HG02885 (cell line): ENCODE data around the gene CCDC192.

ENCODE experiments used
- ATAC-seq: cut with Tn5 transposase; IDR thresholded peaks from one replicate; pipeline ENCODE4 v1.9.1; 2021; ENCODE audit warnings: mild to moderate bottlenecking; ENCODE audit not compliant: unreplicated experiment, poor library complexity

CCDC192 gene

DNA sequence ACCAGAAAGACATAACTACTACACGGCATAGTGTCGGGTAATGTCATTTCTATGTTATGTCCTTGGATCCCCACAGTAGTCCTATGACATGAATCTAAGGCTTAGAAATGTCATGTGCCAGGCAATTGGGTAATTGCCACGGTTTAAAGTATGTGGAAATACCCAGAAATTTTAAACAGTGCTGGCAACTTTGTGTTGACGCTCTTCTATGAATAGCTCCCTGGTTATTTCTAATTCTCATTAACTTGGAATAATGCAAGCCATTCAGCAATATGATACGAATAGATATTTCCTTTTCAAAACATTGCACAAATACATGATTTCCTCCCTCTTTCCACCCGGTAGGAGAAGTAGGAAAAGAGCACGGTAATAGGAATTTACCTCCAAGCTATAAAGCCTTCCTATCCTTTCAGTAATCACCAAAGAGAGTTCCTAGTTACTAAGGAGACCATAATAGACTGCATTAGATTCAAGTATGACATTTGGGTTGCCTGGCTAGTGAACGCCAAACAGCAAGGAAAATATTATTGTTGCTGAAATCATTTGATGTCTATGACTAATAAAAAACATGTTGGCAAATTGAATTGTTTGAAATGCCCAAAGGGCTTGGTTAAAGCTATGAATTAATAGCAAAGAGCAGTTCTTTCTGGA lies 168.4 kb downstream of the CCDC192 start:
- ATAC-seq, result no peak

DNA sequence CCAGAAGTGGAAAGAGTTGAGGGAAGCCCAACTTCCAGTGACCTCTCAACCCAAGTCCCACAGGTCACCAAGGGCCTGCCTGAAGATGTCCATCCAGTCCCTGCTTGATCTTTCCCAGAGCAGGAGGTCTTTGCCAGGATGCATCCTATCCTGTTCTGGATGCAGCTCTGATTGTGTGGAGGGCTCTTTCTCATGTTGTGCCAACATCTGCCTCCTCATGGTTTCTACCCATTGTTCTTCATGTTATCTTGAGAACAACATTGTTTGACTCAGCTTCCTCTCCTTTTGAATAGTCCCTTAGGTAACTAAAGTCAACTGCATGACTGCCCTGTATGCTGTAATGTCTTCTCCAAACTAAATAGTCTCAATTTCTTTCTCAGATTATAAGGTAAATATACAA lies 169.3 kb downstream of the CCDC192 start:
- no peak for ATAC-seq

DNA sequence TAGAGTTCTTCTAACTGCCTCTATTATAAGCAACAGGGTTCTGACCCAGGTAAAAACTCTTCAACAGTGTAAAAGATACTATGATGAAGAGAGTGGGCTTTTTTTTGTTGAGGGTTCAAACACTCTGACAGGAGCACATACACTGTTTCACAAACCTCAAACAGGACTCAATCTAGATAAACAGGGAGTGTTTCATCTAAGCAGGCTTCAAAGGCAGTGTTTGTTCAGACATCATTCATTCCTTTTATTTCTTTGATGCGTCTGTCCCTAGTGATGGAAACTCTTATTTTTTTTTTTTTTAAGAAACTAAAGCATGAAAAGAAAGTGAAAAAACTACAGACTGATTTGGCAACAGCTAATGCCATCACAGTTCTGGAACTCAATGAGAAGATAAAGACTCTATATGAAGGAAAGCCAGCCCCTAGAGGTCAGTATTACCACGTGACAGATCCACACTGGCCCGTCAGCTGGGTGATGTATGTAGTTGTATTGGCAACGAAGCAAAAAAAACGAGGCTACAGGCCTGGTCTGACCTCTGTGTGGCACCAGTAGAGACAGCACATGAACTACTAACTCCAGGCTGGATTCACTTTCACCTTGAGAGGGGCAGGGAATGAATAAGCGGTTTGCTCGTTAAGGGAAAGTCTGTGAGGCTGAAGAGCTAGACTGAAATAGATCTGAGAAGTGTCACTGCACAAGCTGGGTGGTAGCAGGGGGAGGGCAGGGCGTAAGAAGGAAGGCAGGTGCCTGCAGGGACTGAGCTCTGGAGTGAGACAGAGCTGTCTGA lies 172.2 kb downstream of the CCDC192 start:
- peak; percentile 87 for ATAC-seq

DNA sequence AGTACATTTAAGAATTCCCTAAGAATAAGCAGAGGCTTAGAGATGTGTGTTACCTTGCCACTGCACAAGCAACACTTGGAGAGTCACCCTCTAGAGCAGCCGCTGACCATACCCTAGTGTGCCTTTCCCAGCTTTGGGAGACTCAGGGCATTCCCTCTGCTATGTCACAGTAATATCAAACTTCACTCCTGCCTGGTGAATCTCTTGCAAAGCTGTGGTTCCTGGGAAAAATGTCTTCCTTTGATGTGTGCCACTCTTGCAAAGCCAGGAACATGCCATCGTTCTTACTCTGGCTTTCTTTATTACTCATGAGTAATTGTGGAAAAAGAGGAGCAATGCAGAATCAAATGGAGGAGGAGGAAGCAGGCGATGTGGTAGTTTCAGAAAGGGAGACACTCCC lies 173.2 kb downstream of the CCDC192 start:
- no peak for ATAC-seq

DNA sequence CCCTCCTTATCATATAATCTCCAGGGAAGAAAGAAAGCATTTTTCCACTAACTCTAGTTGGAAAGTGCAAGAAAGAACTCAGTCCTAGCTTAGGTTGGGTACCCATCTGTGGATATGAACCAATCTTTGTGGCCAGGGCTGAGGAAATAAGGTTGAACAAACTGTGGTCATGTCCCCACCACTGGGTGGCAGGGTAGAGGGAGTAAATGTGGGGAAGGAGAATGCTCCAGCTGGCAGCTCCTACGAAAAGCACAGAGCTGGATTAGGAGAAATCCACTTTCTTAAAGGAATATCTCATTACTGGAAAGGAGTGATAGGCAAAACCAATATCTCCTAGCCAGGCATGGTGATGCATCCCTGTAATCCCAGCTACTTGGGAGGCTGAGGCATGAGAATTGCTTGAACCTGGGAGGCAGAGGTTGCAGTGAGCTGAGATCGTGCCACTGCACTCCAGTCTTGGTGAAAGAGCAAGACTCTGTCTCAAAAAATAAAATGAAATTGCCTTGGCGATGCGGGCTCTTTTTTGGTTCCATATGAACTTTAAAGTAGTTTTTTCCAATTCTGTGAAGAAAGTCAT lies 175.1 kb downstream of the CCDC192 start:
- peak; percentile 31 for ATAC-seq

DNA sequence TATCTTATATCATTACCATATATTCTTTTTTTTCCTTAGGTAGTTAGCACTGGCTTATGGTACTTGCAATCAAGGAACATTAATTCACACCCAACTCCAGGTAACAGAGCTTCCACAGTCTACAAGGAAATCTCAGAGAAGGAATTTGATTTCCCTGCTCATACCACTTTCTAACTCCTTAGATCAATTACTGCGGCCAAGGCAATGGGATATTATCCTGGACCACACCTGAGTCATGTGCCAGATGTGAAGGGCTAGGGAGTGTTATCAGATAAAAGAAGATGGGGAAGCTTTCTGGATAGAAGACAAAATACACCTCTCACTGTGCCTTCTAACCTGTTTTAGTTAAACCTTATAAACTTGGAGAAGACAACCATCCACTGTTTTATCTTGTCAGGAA lies 181.2 kb downstream of the CCDC192 start:
- no peak for ATAC-seq

DNA sequence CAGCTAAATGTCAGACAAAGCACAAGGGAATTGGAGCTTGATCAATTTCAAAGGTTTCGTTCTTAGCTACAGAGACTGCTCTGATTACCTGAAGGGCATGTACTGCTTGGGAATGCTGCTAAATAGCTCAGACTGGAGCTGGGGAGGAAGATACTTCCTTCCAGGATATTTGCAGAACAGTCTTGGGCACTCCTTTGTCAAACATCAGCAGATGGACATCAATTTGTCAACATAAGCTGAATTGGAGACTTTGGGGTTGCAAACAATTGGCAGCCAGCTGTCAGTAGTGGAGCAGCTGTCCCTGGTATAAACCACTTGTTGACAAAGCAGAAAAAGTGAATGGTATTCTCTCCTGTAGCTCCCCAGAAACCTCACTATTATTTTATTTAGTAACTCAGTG lies 182.0 kb downstream of the CCDC192 start:
- ATAC-seq, result no peak

DNA sequence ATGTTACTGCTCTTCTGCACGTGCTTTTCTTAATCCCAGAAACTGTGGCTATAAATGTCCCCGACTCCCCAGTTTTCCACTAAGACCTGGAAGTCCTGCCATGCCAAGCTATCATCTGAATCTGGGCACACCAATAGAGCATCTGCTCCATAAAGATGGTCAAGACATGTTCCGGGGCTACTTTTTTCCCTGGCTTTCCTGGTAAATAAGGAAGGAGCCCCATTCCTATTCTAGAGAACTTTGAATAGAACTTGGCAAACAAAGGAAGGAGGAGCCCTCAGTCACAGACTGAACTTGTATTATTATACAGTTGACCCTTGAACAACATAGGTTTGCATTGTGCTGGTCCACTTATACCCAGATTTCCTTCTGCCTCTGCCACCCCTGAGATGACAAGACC lies 182.9 kb downstream of the CCDC192 start:
- no peak for ATAC-seq

DNA sequence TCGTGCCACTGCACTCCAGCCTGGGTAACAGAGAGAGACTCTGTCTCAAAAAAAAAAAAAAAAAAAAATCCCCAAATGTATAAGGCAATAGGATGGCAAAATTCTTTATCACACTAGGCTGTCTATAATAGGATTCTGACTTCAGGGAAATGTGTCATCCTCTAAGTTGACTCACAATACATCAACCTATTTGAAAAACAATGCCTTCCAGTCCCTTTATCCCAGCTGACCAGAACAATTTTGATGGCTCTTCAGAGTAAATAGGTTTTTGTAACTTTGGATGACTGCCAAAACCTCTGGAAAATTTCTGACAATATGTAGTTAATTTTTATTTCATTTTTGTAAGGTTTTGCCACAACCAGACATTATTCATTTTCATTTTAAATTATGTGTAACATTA lies 184.1 kb downstream of the CCDC192 start:
- no peak for ATAC-seq

DNA sequence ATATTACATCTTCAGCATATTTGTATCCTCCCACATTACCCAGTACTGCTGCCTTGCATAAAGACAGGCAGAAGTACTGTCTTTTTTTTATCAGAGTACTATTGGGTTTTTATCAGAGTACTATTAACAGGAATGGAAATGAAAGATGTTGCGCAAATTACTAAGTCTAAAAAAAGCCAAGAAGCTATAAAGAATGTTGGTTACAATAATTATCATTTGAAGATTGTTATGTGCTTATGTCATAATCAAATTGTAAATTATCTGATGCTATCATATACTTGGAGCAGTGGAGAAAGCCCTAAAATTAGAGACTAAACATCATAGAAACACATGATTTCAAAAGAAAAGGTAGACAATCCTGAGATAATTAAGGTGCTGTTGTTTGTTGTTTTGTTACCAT lies 188.8 kb downstream of the CCDC192 start:
- ATAC-seq, result no peak

DNA sequence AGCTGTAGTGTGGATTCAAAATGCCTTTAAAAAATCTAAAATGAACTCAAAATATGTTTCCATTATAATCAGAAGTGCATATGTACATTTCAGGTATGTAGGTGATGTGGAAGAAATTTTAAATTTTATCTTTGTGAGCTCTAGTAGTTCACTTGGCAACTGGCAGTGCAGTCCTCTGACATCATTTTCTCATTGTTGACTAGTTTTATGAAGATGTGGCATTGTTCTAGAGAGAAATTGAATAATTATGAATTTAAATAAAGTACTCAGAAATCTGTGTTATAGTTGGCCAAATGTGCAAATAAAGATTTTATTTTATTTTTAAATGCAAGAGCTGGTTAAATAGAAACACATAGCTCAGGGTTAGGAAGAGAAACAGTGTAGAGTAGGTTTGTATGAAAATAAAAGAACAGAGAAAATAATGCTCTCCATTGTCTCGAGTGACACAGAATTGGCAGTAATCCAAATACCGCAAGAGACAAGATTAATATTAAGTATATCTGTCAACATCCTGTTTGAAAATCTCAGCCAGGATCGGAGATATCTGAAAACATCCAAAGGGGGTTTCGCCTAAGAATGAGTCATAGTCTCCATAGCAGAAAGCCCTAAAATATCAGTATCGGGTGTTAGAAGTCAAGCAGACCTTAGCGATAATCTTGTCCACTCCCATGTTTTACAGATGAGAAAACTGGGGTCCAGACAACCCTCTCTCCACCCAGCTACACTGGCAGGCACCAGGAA lies 189.4 kb downstream of the CCDC192 start:
- ATAC-seq, result peak; percentile 63

DNA sequence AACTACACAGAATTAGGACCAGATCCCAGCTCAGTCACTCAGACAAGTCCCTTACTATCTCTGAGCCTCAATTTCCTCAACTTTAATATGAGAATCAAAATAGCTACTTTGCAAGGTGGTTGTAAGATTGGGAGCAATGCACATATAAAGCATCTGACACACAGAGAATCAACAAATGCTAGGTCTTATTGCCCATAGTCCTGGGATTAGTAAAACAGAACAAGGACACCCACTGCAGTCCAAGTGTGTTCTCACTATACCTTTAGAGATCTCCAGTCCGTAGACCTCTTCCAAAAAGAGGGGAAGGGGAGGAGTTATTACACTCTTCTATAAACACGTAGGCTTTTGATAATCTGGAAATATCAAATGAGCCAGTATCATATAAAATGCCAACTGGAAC lies 190.0 kb downstream of the CCDC192 start:
- peak; percentile 11 for ATAC-seq

DNA sequence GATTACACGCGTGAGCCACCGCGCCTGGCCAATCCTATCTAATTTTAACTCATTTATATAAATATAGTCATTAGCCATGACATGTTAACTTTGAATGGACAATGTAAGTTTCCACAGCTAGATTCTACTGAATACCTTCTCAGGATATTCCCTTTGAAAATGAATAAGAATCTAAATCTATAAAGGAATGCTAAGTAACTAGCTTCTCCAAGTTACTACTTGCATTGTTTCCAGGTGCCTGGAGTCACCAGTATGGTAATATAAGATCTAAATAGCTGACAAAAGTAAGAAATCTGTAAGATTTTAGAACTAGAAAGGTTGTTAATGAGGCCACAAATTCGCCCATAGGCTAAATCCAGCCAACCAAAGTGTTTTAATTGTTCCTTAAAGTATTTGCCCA lies 191.3 kb downstream of the CCDC192 start:
- no peak for ATAC-seq

DNA sequence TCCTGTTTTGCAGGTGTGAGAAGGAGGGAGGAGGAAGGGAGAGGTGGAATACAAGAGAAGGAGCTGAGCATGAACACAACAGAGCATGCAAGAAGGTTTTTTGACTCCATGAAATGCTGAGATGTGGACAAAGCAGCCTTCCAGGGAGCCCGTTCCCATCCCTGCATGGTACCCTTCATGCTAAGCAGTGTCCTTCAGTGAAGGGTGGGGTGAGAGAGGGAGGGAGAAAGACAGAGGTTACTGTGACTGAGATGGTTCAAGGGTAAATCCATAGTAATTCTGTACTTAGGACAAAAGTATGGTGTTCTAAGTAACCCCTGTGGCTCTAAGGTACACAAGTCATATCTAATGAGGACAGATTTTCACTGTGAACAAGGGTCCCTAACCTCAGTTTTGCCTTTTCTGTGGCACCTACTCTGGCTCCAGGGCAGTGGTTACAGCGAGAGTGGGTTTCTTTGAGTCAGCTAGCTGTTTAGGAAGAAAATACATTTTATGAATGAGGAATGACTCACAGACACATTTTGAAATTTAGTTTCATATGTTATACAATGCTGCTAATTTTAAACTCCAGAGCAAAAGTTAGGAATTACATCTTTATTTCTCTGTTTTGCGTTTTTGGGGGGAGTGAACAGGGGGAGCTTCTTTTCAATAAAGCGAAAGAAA lies 195.5 kb downstream of the CCDC192 start:
- peak; percentile 56 for ATAC-seq

DNA sequence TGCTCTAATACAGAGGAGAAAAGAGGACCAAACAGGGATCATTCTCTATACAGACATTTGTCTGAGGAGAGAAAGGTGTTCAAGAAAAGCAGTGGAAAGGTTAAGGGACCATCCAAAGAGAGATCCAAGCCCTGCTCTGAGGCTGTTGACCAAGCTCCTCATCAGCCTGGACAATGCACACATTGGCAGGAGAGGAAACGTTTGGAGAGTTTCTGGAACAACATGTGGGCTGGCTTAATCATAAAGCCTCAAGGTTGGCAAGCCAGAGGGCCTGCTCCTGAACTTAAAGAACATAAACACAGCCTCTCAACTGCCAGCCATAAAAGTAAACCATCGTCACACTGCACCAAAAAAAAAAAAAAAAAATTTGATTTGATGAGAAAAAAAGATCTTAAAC lies 196.0 kb downstream of the CCDC192 start:
- ATAC-seq, result no peak

DNA sequence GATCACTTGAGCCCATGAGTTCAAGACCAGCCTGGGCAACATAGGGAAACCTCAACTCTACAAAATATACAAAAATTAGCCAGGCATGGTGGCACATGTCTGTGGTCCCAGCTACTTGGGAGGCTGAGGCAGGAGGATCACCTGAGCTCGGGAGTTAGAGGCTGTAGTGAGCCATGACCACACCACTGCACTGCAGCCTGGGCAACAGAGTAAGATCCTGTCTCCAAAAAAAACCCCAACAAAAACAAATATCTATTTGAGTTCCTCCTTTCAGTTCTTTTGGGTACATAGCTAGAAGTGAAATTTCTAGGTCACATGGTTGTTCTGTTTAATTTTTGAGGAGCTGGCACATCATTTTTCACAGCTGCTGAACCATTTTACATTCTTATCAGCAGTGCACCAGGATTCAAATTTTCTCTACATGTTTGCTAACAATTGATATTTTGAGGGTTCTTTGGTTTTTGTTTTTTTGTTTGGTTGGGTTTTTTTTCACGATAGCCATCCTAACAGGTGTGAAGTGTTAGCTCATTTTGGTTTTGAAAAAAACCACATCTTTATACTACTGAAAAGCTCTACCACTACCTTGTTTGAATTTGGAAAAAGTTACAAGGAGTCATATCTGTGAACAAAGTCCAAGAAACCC lies 203.5 kb downstream of the CCDC192 start:
- no peak for ATAC-seq

DNA sequence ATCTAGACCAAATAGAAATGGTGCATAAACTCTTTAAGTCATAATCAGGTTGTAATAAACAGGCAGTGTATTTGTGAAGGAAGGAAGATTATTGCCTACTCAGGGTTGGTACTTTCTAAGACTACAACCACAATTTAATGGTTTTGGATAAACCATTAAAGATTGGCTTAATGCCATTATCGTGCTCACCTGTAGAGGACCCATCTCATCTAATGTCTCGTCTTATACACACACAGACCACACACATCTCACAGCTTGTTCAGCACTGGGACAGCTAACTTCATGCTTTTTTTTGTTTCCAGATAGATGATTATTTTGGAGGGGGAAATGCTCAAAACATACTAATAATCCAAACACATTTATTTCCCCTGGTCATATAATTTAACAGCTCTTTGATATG lies 204.7 kb downstream of the CCDC192 start:
- no peak for ATAC-seq

DNA sequence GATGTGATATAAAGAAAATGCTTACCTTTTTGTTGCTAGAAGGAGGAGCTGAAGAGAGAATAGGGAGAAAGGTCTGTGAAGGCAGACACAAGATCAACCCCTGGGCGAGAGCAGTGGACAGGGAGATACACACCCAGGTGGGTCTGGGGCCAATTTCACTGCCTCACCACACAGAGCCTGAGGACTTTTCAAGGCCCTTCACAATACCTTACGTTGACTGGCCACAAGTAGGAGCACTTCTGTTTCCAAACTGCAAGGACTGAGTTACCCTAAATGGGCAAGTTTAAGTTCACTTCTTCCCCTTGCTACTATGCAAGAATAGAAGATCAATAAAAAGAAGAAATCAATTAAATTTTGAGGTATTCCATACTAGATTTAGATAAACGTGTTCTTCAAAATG lies 205.9 kb downstream of the CCDC192 start:
- ATAC-seq, result peak; percentile 93

DNA sequence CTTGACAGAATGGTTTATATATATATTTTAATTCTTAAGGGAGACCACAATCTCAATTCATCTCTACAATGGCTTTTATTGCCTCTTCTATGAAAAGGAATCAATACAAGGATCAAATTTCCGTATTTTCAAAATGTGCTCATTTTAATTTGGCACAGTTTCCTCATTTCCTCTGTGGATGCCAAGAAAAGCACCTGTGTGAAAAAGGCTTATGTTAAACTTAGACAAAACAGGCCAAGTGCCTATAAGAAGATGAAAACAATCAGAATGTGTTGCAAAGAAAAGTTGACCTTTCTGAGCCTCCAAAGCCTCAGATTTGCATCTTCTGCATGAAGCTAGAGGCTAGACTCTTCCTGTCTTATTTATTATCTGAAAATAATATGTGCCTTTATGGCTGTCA lies 206.6 kb downstream of the CCDC192 start:
- ATAC-seq, result no peak

DNA sequence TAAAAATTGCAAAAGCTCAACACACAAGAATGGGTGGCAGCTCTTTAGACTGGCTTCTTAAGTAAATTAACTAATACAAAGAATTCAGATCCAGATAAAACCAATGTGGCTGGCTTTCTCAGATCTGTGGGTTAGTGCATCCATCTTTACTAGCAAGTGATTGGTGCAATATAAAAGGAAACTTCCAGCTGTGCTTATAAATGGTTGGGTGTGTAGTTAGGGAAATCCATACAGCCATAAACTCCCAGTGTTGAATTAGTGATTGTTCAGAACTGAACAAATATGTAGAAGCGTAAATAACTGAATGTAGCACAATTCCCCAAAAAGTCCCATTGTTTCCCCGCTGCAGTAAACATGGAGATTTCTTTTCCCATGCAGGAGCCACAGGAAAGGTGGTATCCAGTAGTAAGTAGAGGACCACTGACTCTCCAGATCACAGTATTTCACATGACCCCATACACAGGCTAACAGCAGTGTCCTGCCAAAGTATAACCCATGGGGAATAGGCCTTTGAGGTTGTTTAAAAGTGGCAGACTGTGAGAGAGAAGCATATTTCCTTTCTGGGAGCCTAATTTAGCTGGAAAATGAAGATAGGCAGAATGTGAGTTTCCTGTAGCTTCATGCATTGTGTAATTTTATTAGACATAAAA lies 207.2 kb downstream of the CCDC192 start:
- ATAC-seq, result no peak
